GM21515 (cell line): ENCODE results near the gene OSBPL1A.

Source experiments
- ATAC-seq: cut with Tn5 transposase; IDR thresholded peaks from one replicate; pipeline ENCODE4 v1.9.1; 2021; ENCODE audit not compliant: unreplicated experiment

The OSBPL1A gene

GRCh38 chr18:24270358-24270936 is 127.2 kb downstream of the OSBPL1A start:
- no peak for ATAC-seq

GRCh38 chr18:24268784-24269550 is 128.7 kb downstream of the OSBPL1A start:
- no peak for ATAC-seq

- no peak for ATAC-seq
These were observed 129.7 kb downstream of the OSBPL1A start for GRCh38 chr18:24267878-24268277.

GRCh38 chr18:24266131-24266530 is 131.5 kb downstream of the OSBPL1A start:
- no peak for ATAC-seq

- ATAC-seq = no peak
These were observed 132.0 kb downstream of the OSBPL1A start for GRCh38 chr18:24265502-24266064.

GRCh38 chr18:24263050-24263449 is 134.6 kb downstream of the OSBPL1A start:
- no peak for ATAC-seq

- no peak for ATAC-seq
These were observed 135.5 kb downstream of the OSBPL1A start for GRCh38 chr18:24262087-24262486.

- no peak for ATAC-seq
These were observed 137.6 kb downstream of the OSBPL1A start for GRCh38 chr18:24259869-24260641.

- ATAC-seq = no peak
These were observed 143.6 kb downstream of the OSBPL1A start for GRCh38 chr18:24254071-24254470.

- ATAC-seq = no peak
These were observed 147.9 kb downstream of the OSBPL1A start for GRCh38 chr18:24249716-24250115.

- ATAC-seq = no peak
These were observed 149.3 kb downstream of the OSBPL1A start for GRCh38 chr18:24248359-24248758.

- ATAC-seq = peak; percentile 93
These were observed 151.5 kb downstream of the OSBPL1A start for GRCh38 chr18:24246143-24246542.

- no peak for ATAC-seq
These were observed 152.9 kb downstream of the OSBPL1A start for GRCh38 chr18:24244698-24245097.

- no peak for ATAC-seq
These were observed 153.9 kb downstream of the OSBPL1A start for GRCh38 chr18:24243677-24244076.

- no peak for ATAC-seq
These were observed 158.3 kb downstream of the OSBPL1A start for GRCh38 chr18:24239341-24239740.

- ATAC-seq = no peak
These were observed 159.2 kb downstream of the OSBPL1A start for GRCh38 chr18:24238387-24238786.

GRCh38 chr18:24234850-24235418 is 162.7 kb downstream of the OSBPL1A start:
- ATAC-seq = no peak

GRCh38 chr18:24234330-24234729 is 163.3 kb downstream of the OSBPL1A start:
- no peak for ATAC-seq

GRCh38 chr18:24232800-24233199 is 164.8 kb downstream of the OSBPL1A start:
- ATAC-seq = no peak

GRCh38 chr18:24231773-24232735 is 165.6 kb downstream of the OSBPL1A start:
- no peak for ATAC-seq
